Measurements from ENCODE around the gene DNAJA3.

DNAJA3 gene

DNA sequence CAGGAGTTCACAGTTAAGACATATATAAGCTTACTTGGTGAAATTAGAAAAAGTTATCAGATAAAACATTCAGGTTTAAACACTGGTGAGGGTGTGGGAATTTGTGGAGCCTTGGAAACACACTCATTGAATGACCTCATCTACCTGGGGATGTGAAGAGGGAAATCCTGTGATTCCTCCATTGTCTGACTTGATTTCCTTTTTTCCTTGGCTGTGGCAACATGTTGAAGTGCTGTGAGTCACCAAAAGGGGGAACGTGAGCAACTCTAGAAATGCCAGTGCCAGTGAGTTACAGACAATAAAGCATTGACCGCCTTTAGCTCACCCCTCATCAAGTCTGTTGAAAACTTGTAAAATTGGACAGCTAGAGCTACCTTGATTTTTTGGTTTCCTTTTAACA lies 52.3 kb downstream of the DNAJA3 start:
- DNase-seq = no peak

DNA sequence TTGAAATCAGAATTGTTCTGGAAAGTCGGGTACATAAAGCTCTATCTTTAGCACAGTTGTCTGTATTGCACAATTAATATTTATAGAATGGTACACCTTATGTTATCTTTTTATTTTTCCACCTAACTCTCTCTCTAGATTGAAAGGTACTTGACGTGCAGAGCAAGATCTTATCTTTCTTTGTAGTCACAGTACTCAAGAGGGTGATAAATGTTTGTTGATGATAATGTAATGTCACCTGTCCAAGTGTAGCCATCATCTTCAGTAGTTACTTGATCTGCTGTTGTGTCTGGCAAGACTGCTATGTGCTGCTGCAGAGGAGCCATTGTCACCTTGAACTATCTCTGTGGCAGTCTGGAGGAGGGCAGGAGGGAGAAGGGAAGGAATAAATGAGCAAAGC lies 55.9 kb downstream of the DNAJA3 start:
- no peak for DNase-seq

DNA sequence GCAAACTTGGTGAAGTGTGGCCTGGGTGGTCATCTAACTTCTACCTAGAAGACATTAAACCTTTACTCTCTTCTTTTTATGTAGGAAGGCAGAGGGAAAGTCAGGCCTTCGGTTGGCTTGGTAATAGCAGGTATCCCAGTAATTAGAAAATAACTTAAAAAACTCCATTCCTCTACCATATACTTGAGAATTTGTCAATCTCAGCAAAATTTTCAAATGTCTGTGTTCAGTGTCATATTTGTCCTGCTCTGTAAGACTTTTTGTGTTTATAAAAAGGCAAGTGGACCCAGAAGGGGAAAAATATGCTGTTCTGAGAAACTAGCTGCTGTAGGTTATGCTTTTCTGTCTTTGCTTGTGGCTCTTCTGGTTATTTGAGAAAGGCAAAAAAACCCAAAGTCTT lies 56.3 kb downstream of the DNAJA3 start:
- DNase-seq = no peak

DNA sequence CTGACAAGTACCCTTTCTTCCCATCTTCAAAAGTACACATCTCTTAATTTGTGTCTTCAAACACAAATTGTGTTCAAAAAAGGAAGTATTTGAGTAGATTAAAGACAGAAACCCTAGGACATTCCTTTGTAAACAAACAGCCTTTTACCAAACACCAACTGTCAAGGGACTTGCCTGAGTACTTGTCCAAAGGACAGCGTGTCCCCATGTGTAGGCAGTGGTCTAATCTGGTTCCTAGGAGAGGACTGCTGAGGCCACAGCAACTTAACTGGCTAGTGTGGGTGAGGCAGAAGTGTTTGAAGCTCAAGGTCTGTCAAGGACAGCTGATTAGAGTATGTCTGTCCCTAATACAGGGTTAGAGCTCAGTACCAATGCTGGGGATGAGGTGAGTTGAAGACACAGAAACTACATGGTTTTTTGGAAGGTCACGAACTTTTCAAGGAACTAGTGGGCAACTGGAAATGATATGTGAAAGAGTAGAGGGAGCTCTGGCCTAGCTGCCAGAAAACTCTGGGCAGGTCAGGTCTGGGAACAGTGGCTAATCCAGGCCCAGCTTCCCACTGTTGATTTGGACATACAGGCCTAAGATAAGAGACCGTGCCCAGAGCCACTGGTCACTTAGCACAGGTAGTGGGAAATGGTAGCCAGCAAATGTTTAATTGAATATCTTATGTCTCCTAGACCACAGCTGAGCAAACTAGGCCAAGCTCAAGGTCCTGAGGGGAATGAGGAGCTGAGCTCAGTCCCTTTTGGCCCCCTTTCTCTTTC lies 60.6 kb downstream of the DNAJA3 start:
- DNase-seq = no peak

DNA sequence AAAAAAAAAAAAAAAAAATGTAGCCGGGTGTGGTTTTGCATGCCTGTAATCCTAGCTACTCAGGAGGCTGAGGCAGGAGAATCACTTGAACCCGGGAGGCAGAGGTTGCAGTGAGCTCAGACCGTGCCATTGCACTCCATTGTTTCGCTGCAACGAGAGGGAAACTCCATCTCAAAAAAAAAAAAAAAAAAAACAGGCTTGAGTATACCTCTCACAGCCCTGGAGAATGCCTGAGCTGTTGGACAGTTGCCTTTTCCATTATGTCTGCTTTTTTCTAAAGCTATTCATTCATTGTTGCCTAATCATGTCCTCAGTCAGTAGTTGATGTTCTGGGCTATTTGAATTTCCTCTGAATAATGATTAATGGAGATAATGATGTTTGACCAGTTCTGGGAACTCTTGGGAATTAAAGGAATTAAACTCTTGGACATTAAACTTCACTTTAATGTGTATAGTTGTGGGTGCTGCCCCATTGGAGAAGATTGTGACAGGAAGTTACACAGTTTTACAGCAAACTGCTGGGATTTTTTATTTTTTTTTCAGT lies 62.4 kb downstream of the DNAJA3 start:
- DNase-seq = no peak

DNA sequence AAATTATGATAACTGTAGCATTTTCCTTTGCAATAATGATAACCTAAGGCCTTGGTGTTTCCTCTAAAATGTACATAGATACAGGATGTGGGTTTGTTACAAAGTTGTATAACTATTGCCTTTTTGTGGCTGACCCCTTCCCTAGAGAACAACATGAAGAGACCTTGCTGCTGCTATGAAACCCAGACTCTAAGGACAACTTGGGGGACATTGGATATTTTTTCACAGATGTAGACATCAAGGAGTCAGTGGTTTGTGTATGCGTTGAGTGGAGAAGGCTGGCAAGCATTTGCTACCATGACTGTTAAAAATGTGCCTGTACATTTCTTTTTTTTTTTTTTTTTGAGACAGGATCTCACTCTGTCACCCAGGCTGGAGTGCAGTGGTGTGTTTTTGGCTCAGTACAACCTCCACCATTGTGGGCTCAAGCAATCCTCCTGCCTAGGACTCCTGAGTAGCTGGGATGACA lies 62.9 kb downstream of the DNAJA3 start:
- no peak for DNase-seq

DNA sequence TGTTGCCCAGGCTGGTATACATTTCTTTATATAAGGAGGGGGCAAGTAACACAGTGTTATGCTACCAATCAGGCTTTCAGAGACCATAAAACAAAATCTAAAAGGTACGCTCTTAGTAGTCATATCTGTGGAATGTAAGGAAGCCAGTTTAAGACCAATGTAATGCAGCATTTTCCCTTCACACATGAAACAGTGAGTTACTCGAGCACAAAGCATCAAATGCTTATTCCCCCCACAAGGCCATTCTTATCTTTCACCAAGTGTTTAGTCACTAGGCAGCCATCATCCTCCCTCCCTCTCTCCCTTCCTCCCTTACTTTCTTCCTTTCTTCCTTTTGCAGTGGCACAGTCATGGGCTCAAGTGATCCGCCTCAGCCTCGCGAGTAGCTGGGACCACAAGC lies 63.4 kb downstream of the DNAJA3 start:
- DNase-seq = no peak

DNA sequence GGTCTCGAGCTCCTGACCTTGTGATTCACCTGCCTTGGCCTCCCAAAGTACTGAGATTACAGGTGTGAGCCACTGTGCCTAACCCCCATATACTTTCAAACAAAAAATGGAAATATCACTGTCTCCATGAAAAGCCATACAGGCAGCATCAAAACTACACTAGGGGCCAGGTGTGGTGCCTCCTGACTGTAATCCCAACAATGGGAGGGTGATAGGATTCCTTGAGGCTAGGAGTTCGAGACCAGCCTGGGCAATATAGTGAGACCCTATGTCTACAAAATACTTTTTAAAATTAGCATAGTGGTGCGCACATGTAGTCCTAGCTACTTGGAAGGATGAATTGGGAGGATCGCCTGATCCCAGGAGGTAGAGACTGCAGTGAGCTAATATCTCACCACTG lies 66.2 kb downstream of the DNAJA3 start:
- DNase-seq = no peak

DNA sequence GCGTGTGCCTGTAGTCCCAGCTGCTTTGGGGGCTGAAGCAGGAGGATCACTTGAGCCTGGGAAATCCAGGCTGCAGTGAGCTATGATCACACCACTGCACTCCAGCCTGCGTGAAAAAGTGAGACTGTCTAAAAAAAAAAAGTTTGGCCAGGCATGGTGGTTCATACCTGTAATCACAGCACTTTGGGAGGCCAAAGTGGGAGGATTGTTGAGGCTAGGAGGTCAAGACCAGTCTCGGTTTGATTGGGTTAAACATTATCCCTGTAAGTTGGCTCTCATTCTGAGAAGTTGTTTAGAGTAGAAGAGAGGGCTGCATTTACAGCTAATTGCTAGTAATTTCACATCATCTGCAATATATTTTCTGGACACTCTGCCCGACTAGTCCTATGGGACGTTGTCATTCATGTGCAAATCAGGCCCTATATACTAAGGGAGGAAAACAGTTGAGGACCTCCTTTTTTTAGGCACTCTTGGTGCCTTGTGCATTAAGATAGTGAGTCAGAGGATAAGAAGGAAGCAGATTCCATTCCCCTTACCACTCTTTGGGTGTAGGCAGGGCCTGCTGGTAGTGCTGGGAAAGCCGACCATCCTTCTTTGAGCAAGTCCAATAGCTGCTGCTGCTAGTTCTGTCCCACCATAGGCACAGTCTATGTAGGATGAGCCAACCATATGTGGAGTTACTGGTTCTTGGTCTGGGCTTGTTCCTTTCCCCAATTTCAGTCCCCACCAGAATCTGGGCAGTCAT lies 69.2 kb downstream of the DNAJA3 start:
- no peak for DNase-seq

DNA sequence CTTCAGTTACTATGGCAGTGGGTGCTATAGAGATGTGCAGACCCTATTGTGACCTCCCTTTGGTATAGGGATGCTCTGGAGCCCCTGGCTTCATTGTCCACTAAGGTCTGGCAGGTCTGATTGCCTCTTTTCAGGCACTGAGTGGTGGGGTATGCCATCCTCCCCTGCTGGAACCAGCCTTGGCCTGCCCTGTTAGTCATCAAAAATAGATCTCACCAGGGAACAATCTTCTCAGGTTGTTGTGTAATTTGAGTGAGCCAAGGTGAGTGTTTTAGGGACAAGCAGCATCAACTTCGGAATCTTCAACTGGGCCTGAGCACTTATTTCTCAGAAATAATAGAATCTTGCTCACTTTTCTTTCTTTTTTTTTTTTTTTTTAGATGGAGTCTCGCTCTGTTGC lies 70.1 kb downstream of the DNAJA3 start:
- no peak for DNase-seq

DNA sequence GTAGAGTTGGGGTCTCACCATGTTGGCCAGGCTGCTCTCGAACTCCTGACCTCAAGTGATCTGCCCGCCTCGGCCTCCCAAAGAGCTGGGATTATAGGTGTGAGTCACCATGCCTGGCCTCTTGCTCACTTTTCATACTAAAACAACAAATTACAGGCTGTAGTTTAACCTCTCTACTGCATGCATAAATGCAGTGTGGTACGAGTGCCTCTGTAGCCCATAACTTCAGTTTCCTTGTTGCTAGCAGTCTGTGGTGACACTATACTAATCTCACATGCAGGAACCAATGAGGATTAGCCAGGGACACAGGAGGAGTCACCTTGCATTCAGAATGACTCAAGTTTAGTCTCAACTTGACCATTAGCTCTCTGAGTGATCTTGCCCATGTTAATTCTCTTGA lies 70.6 kb downstream of the DNAJA3 start:
- DNase-seq = no peak

DNA sequence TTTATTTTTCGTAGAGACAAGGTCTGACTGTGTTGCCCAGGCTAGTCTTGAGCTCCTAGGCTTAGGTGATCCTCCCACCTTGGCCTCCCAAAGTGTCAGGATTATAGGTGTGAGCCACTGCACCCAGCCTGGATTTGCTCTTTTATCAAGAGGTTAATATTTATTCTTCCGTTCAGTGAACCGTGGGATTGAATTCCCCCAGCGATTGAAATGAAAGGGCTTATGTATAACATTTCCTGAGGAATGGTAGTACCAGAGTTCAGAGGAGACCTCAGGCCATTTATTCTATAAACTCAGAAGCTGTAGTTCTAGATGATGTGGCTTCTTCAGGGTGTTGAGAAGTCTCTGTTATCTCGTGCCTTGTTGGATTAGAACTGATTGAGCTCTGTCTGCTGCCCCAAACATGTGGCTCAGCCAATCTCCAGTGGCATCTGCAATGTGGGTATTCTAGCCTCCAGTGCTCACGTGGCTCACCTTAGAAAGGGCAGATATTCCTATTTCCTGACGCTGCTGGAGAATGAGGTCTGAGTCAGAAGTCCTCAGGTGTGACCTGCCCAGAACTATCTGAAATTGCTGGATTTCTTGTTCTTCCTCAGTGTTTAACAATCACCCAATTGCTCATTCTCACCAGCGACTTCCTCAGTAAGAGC lies 73.0 kb downstream of the DNAJA3 start:
- DNase-seq = no peak

DNA sequence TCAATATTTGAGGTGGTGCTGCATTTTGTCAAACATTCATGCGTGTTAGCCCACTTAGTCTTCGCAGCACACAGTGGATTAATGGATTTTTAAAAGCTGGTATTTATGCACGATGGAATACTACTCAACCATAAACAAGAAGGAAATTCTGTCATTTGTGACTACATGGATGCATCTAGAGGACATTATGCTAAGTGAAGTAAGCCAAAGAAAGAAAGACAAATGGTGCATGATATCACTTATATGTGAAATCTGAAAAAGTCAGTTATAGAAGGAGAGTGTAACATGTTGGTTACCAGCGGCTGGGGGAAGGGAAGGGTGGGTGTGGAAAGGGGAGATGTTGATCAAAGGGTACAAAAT lies 73.5 kb downstream of the DNAJA3 start:
- DNase-seq = no peak

DNA sequence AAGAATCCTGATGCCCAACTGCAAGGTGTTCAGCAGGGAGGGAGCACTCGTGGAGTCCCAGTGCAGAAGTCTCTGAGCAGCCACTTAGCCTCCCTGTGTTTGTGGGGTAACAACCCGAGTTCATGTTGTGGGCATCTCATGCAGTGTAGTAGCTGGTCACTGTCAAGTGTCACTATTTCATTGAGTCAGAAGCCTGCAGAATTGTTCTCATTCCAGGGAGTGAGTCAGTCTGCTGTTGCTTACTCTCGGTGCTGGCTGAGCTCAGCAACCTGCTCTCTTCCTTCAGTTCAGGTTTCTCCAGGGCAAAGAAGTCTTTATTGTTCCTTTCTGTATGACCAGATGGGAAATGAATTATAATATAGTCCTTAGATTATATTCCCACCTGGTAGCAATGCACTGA lies 74.6 kb downstream of the DNAJA3 start:
- DNase-seq = peak; percentile 28

DNA sequence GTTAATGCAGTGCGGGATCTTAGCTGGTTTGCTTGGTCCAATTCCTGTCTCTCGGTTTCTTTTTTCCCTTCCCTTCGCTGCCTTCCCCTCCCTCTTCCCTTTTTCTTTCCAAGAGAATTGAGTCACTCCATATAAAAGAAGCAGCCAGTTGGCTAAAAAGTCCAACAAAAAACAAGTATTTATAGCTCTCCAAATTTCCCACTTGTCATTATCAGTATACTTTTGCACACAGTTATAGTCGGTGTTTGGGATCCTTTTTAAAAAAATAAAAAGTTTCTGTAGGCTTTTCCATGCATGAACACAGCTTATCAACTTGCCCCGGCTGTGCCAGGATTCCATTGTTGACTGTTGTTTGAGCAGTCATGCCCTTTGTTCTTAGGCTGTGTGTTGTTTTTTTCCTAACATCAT lies 75.4 kb downstream of the DNAJA3 start:
- DNase-seq = no peak

DNA sequence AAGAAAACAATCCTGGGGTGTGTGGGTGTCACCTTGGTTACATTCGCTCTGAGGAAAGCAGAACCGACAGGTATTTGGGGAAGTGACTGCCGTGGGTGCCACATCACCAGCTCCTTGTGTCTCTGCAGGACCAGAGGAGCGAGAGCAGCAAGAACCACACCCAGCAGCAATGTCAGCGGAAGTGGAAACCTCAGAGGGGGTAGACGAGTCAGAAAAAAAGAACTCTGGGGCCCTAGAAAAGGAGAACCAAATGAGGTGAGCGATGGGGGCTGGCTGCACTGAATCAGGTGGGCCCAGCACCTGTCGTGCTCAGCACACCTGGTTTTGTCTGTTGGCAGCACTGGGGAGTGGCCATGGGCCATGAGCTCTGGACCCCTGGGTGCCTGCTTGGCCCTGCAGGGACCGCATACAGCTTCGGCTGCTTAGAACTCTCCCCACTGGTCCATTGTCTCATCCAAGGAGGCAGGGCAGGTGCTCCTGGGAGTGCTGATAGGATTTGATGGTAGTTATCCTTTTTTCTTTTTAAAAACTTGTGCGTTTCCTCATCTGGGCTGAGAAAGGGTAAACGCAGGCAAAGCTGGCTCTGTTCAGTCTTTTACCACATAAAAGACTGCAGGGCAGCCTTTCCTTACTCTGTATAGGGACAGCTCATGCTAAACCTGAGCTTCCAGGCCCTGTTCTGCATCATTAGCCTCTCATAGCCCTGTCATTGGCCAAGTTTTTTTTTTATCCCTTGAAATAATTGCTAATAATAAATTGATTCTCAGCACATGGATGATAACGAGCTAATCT lies 79.9 kb downstream of the DNAJA3 start:
- DNase-seq = no peak

Measured in T1000 (cell line).